Left renal pelvis (tissue), 4 donors: ENCODE results near the gene ATXN10. TPM values are rescaled to one million over a fixed set of nuclear protein-coding genes. Genes with fewer than 3 reads are reported as not detected.
A peak's percentile ranks its signal among the peaks of the same experiment; 100 is the strongest.

Experiments
- DNase-seq, 4 donors: peaks; one replicate each; pipeline ENCODE4 v3.0.0-alpha.2; 2013; ENCODE audit warnings: low read depth in 4 of 4, low spot score in 3 of 4
- polyA plus RNA-seq, 4 donors: library from polyadenylated mRNA; unstranded; fragments of 120-200 nt; gene quantifications; one replicate each; pipeline ENCODE4 v1.2.1, GENCODE V29; 2013; ENCODE audit not compliant: insufficient read length in 4 of 4

The ATXN10 gene
- polyA plus RNA-seq, 4 donors: 250 to 339 (median 295) TPM

GRCh38 chr22:45752036-45752435 lies 80.4 kb downstream of the ATXN10 start:
- DNase-seq: no peak

GRCh38 chr22:45754822-45755221 lies 83.2 kb downstream of the ATXN10 start:
- no peak for DNase-seq

- no peak for DNase-seq
Measured at GRCh38 chr22:45756558-45756957, 84.9 kb downstream of the ATXN10 start.

GRCh38 chr22:45757068-45757467 lies 85.4 kb downstream of the ATXN10 start:
- DNase-seq: peak in 3 of 4 donors; percentile 14 to 33 (median 16)

- no peak for DNase-seq
Measured at GRCh38 chr22:45757936-45758335, 86.3 kb downstream of the ATXN10 start.

- no peak for DNase-seq
Measured at GRCh38 chr22:45758603-45759002, 87.0 kb downstream of the ATXN10 start.

GRCh38 chr22:45760682-45761081 lies 89.0 kb downstream of the ATXN10 start:
- DNase-seq: no peak

- no peak for DNase-seq
Measured at GRCh38 chr22:45762545-45763235, 91.1 kb downstream of the ATXN10 start.

GRCh38 chr22:45763236-45763624 lies 91.6 kb downstream of the ATXN10 start:
- DNase-seq: no peak

GRCh38 chr22:45768490-45768889 lies 96.9 kb downstream of the ATXN10 start:
- DNase-seq: no peak

- no peak for DNase-seq
Measured at GRCh38 chr22:45769569-45770210, 98.1 kb downstream of the ATXN10 start.

- no peak for DNase-seq
Measured at GRCh38 chr22:45770506-45770905, 98.9 kb downstream of the ATXN10 start.

GRCh38 chr22:45771057-45771456 lies 99.4 kb downstream of the ATXN10 start:
- DNase-seq: no peak

- no peak for DNase-seq
Measured at GRCh38 chr22:45771711-45772110, 100.1 kb downstream of the ATXN10 start.

GRCh38 chr22:45772743-45773142 lies 101.1 kb downstream of the ATXN10 start:
- no peak for DNase-seq

GRCh38 chr22:45774001-45774670 lies 102.5 kb downstream of the ATXN10 start:
- no peak for DNase-seq

- no peak for DNase-seq
Measured at GRCh38 chr22:45775062-45775461, 103.4 kb downstream of the ATXN10 start.

- no peak for DNase-seq
Measured at GRCh38 chr22:45775569-45776312, 104.1 kb downstream of the ATXN10 start.

- no peak for DNase-seq
Measured at GRCh38 chr22:45776313-45776585, 104.6 kb downstream of the ATXN10 start.

GRCh38 chr22:45777046-45777851 lies 105.6 kb downstream of the ATXN10 start:
- no peak for DNase-seq
